Measurements from ENCODE around the gene STK32C.

The STK32C gene

GRCh38 chr10:132306343-132306685 is 1.4 kb downstream of the STK32C start:
- TF ChIP-seq, protein P1, sequence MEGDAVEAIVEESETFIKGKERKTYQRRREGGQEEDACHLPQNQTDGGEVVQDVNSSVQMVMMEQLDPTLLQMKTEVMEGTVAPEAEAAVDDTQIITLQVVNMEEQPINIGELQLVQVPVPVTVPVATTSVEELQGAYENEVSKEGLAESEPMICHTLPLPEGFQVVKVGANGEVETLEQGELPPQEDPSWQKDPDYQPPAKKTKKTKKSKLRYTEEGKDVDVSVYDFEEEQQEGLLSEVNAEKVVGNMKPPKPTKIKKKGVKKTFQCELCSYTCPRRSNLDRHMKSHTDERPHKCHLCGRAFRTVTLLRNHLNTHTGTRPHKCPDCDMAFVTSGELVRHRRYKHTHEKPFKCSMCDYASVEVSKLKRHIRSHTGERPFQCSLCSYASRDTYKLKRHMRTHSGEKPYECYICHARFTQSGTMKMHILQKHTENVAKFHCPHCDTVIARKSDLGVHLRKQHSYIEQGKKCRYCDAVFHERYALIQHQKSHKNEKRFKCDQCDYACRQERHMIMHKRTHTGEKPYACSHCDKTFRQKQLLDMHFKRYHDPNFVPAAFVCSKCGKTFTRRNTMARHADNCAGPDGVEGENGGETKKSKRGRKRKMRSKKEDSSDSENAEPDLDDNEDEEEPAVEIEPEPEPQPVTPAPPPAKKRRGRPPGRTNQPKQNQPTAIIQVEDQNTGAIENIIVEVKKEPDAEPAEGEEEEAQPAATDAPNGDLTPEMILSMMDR (IDR thresholded peaks at IDR 0.05; ENCODE audit: insufficient read depth, low read depth, low read length, missing control alignments), result no peak
- DNase-seq (ENCODE audit: low read depth), result no peak
- H3K4me3 ChIP-seq (ENCODE audit: low read length), result no peak overlapping the region

- no peak overlapping the region for H3K4me3 ChIP-seq (ENCODE audit: low read length)
- TF ChIP-seq, protein P1 (IDR thresholded peaks at IDR 0.05; ENCODE audit: insufficient read depth, low read depth, low read length, missing control alignments), result no peak
- DNase-seq (ENCODE audit: low read depth), result no peak
Measured at GRCh38 chr10:132305654-132306342, 2.0 kb downstream of the STK32C start.

DNA sequence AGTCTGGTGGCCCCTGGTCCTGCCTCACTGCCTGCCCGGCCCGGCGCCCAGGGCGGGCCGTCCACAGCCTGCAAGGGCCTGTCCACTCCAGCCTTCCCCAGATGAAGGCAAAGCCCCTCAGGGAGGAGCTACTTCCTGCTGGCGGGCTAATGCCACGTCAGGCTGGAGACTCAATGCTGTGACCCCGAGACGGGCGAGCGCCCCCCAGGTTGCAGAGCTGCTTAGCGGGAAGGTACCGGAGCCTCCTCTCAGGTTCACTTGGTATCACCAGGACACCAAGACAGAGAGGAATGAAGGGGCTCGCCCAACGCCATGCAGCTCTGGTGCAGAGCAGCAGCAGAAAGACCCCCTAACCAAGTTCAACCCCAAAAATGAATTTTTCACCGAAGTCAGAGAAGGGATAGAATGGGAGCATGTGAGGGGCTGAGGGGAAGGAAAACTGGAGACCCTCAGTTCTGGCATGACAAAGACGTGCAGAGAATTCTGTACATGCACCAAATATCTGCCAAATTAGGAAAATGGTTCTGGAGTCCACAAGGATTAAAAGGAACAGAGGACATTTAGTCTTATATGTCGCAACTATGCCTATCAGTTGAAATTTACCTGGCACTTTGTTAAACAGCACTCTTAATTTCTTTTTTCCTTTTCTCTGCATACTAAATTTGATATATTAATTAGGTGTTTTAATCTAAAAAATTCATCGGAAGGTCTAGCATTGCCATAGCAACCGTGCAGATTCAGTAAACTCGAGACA is 2.8 kb downstream of the STK32C start:
- no peak for DNase-seq (ENCODE audit: low read depth)
- H3K4me3 ChIP-seq (ENCODE audit: low read length), result no peak overlapping the region
- TF ChIP-seq, protein P1 (IDR thresholded peaks at IDR 0.05; ENCODE audit: insufficient read depth, low read depth, low read length, missing control alignments), result no peak

- no peak overlapping the region for H3K4me3 ChIP-seq (ENCODE audit: low read length)
- no peak for DNase-seq (ENCODE audit: low read depth)
- TF ChIP-seq, protein P1 (IDR thresholded peaks at IDR 0.05; ENCODE audit: insufficient read depth, low read depth, low read length, missing control alignments), result no peak
Measured at GRCh38 chr10:132303361-132304115, 4.2 kb downstream of the STK32C start.

DNA sequence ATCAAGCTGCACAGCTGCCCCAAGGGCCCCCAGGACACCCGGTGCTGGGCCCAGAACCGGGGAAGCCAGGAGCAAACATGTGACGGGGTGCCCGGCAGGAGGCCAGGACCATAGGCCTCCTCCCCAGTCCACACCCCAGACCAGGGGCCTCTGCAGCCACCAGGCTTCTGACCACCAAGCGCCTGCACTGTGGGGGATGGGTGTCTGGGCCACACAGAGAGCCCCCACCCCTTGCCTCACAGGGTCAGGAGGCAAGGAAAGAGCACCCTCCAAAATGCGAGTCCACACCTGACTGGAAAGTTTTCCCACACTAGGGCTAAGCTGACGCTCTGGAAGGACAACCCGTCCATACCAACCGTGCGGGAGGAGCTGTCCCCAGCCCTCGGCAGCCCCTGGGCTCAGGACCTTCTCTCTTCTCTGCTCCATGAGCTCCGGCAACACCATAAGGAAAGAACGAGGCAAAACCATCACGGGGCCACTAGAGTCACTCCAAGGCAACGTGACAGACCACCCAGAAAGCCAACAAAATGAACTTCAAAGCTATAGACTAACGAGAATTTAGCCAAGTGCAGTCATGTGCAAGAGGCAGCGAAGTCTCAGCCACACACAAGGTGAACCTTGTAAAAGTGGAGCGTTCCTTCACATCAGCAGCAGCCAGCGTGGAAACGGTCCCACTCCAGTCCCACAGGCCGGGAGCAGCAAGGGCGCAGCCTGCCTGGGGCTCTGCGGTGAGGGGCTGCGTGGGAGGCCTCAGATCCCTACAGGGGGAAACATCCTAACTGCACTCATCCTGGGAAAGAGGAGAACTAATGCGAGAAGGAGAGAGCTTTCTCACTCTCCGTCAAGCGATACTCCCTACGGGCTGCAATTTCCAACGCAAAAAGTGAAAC is 5.1 kb downstream of the STK32C start:
- no peak for DNase-seq (ENCODE audit: low read depth)
- TF ChIP-seq, protein P1 (IDR thresholded peaks at IDR 0.05; ENCODE audit: insufficient read depth, low read depth, low read length, missing control alignments), result no peak
- H3K4me3 ChIP-seq (ENCODE audit: low read length), result no peak overlapping the region
